Measurements from ENCODE around the gene PIP4P1. TPM values are rescaled to one million over a fixed set of nuclear protein-coding genes. Genes with fewer than 3 reads are reported as not detected.

Gene PIP4P1
- total and polyA plus RNA-seq, 2 of the 13 experiments (the other 11 are each of a cell fraction or from before 2014, with no cell fraction given): 33.4 to 47.0 TPM

DNA sequence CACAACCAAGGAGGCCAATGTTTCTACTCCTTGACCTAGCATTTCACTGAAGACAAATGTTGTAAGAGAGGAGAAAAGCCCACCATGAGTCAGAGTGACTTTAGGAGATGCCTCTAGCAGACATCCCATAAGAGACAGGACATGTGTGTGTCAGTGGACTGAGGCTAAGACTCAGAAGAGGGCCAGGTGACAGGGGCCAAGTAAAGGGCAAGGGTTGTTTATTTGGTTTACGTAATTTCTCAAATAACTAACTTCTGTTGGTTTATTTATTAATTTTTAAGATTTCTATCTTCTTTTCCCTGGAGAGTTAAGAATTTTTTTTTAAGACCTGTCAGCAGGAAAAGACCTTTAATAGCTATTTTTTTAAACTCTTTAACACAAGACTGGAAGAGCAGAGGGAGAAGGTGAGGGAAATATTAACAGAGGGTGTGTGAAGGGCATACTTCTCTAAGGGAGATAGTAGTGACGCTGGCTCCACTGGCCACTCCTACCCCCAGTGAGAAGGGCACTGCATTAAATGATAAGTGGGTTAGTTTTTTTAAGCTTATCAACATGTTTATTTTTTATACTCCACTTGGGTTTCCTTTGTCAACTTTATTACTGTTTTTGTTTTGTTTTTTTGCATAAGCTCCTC lies 11.4 kb upstream of the PIP4P1 start (continued):
- TF ChIP-seq, protein P1, sequence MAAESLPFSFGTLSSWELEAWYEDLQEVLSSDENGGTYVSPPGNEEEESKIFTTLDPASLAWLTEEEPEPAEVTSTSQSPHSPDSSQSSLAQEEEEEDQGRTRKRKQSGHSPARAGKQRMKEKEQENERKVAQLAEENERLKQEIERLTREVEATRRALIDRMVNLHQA (CRISPR knock-in tag; IDR thresholded peaks at IDR 0.05): no peak
- no peak for TF ChIP-seq ZSCAN30 (CRISPR knock-in tag; IDR thresholded peaks at IDR 0.05)
- no peak for TF ChIP-seq ONECUT2 (CRISPR knock-in tag; IDR thresholded peaks at IDR 0.05)
- TF ChIP-seq NFE2 (CRISPR knock-in tag; IDR thresholded peaks at IDR 0.05): no peak
- no peak for TF ChIP-seq ATF7 (IDR thresholded peaks at IDR 0.05)
- TF ChIP-seq ATF7 (CRISPR knock-in tag; IDR thresholded peaks at IDR 0.05): no peak
- TF ChIP-seq ZNF24 (IDR thresholded peaks at IDR 0.05): no peak

DNA sequence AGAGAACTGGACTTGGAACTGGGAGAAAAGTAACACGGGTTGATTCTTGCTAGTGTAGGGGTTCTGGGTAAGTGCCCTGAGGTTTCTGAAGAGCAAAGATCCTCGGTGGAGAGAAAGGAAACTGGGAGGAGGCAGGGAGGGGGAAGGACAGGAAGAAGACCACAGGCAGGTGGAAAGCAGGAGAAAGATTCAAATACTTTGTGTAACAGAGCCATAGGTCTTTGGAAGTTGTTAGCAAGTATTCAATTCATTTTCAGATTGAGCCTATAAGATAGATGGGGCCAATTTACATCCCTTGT lies 9.3 kb upstream of the PIP4P1 start:
- Histone ChIP-seq H3K9ac (ENCODE audit: insufficient read depth, low read depth, low read length) (peak overlapping the region; percentile 70), H3K9me3 (ENCODE audit: low read length) (no peaks in the 10 kb centered on the region), H3K79me2 (ENCODE audit: insufficient read depth, low read length) (peaks cover 17% of the 10 kb centered on the region), H3K4me1 (ENCODE audit: insufficient read depth, low read length) (peaks cover 46% of the 10 kb centered on the region), H4K20me1 (ENCODE audit: insufficient read depth, low read length) (no peaks in the 10 kb centered on the region), H3K4me3 (replicated peaks in 1 of 3; ENCODE audit: insufficient read depth in 1 of 3, low read depth in 2 of 3, low read length in 3 of 3) (peak overlapping the region; percentile 54 to 93 (median 74)), H2AFZ (ENCODE audit: low read length) (peak overlapping the region; percentile 78), H3K4me2 (ENCODE audit: low read depth, low read length) (peak overlapping the region; percentile 99), H3K36me3 (replicated peaks in 1 of 2; ENCODE audit: control insufficient read depth in 1 of 2, insufficient read depth in 2 of 2, low read length in 2 of 2) (peaks cover 4 to 23% of the 10 kb centered on the region in 2 experiments), H3K27ac (ENCODE audit: extremely low read length, insufficient read depth, low read length) (peak overlapping the region; percentile 53), H3K27me3 (ENCODE audit: control insufficient read depth in 1 of 2, insufficient read depth in 2 of 2, low read length in 2 of 2) (no peaks in the 10 kb centered on the region)
- intact Hi-C loops (cut with micrococcal nuclease; ENCODE audit: unreplicated experiment): no loop called here
- DNase-seq (ENCODE audit: low spot score) (no peak), FAIRE-seq (no peak), ATAC-seq (no peak)
- WGBS (ENCODE audit: low lambda C conversion rate): 0% methylated on average over 2 of the region's 2 CpGs
- POLR2A ChIA-PET: interaction anchor here (0.7 to 4.1 kb wide), 9 partner anchors 9 to 211 kb away, joined by 3 to 46 read pairs (median 6); partner anchors contain the start of genes APEX1, OSGEP, PARP2 and PIP4P1
- no TSS peak for BruUV-seq (replicated peaks)
- CTCF ChIA-PET (ENCODE audit: low intra/inter-chr PET ratio, low total read pairs): no interaction called here
- in situ Hi-C loops (cut with HindIII; ENCODE audit: extremely low pct_ligation_motif_present, low pct_unique_long_range_greater_than_20kb): loop anchor here (25.0 kb wide), 2 partner anchors 133 to 142 kb away; partner anchors contain the start of genes CCNB1IP1 and PARP2
- TF ChIP-seq ASH2L (IDR thresholded peaks at IDR 0.05; ENCODE audit: insufficient read length, low read depth, low read length) (peak; percentile 5), ZNF781 (CRISPR knock-in tag; IDR thresholded peaks at IDR 0.05; ENCODE audit: borderline replicate concordance, not compliant biosample characterization) (peak; percentile 55), ZEB1 (IDR thresholded peaks at IDR 0.05; ENCODE audit: insufficient replicate concordance, low read depth) (peak; percentile 38), MEF2D (CRISPR knock-in tag; IDR thresholded peaks at IDR 0.05) (peak; percentile 22; the same call in 1 of the 2 replicates), ZNF280D (CRISPR knock-in tag; IDR thresholded peaks at IDR 0.05) (0 out of 2 replicates have a peak, but pooled peaks have one; percentile 40), SAP130 (CRISPR knock-in tag; IDR thresholded peaks at IDR 0.05; ENCODE audit: low read depth) (peak; percentile 3; the same call in 1 of the 2 replicates), MYNN (CRISPR knock-in tag; IDR thresholded peaks at IDR 0.05; ENCODE audit: low read depth) (no peak), ZNF558 (CRISPR knock-in tag; IDR thresholded peaks at IDR 0.05; ENCODE audit: borderline replicate concordance) (0 out of 2 replicates have a peak, but pooled peaks have one; percentile 55), HDAC1 (CRISPR knock-in tag; IDR thresholded peaks at IDR 0.05) (peak; percentile 13; the same call in 1 of the 2 replicates), RCOR2 (CRISPR knock-in tag; IDR thresholded peaks at IDR 0.05) (no peak)
